WERI-Rb-1 (cell line): ENCODE results near the gene DLX1.
"Not testable (repeated sequence)": the region's sequence is repeated elsewhere in the genome, so short reads cannot be mapped to it uniquely, and the experiment has no call there.

Experiments
- DNase-seq: peaks from one replicate; pipeline ENCODE4 v3.0.0-alpha.2; 2020
- H3K27ac ChIP-seq: fragments of 250-450 bp; sonication (Bioruptor Pico); 2 replicates; pipeline ENCODE4 v1.5.1; 2020; ENCODE audit warnings: mild to moderate bottlenecking, moderate library complexity
- H3K27me3 ChIP-seq: fragments of 250-450 bp; sonication (Bioruptor Pico); 2 replicates; pipeline ENCODE4 v1.5.1; 2021; ENCODE audit warnings: mild to moderate bottlenecking, low read depth, moderate library complexity; ENCODE audit not compliant: insufficient read depth, severe bottlenecking
- H3K36me3 ChIP-seq: fragments of 250-450 bp; sonication (Bioruptor Pico); 2 replicates; pipeline ENCODE4 v1.5.1; 2020; ENCODE audit warnings: mild to moderate bottlenecking, moderate library complexity
- H3K4me3 ChIP-seq: 2 replicates; pipeline ENCODE4 v1.5.1; 2011; ENCODE audit warnings: low read depth, mild to moderate bottlenecking, control low read depth, low read length
- H3K9me3 ChIP-seq: fragments of 250-450 bp; sonication (Bioruptor Pico); 2 replicates; pipeline ENCODE4 v1.5.1; 2021; ENCODE audit warnings: mild to moderate bottlenecking, moderate library complexity; ENCODE audit not compliant: severe bottlenecking
- CTCF ChIP-seq: IDR thresholded peaks from 2 replicates; pipeline ENCODE4 v1.5.1; 2011; ENCODE audit warnings: low read depth, mild to moderate bottlenecking, control low read depth, inconsistent platforms, low read length

The DLX1 gene

GRCh38 chr2:172131713-172132555 lies 46.6 kb downstream of the DLX1 start:
- no peaks in the 10 kb centered on the region for H3K36me3 ChIP-seq
- H3K27ac ChIP-seq = no peak overlapping the region
- no peaks in the 10 kb centered on the region for H3K9me3 ChIP-seq
- H3K4me3 ChIP-seq = no peak overlapping the region
- peak; percentile 24 for DNase-seq
- TF ChIP-seq CTCF = no peak
- no peaks in the 10 kb centered on the region for H3K27me3 ChIP-seq

- no peak for TF ChIP-seq CTCF
- DNase-seq = no peak
These were observed 49.0 kb downstream of the DLX1 start for GRCh38 chr2:172134270-172134669.

GRCh38 chr2:172135446-172135845 lies 50.1 kb downstream of the DLX1 start:
- no peak overlapping the region for H3K27ac ChIP-seq
- H3K9me3 ChIP-seq = no peaks in the 10 kb centered on the region
- no peaks in the 10 kb centered on the region for H3K36me3 ChIP-seq
- no peak overlapping the region for H3K4me3 ChIP-seq
- TF ChIP-seq CTCF = no peak
- no peak for DNase-seq
- no peaks in the 10 kb centered on the region for H3K27me3 ChIP-seq

More at GRCh38 chr2:172134270-172134669, 49.0 kb downstream of the DLX1 start:
- H3K4me3 ChIP-seq = no peak overlapping the region
- no peaks in the 10 kb centered on the region for H3K36me3 ChIP-seq
- H3K9me3 ChIP-seq = no peaks in the 10 kb centered on the region
- no peaks in the 10 kb centered on the region for H3K27me3 ChIP-seq
- H3K27ac ChIP-seq = no peak overlapping the region

GRCh38 chr2:172137109-172137508 lies 51.8 kb downstream of the DLX1 start:
- DNase-seq = no peak
- no peaks in the 10 kb centered on the region for H3K36me3 ChIP-seq

GRCh38 chr2:172137943-172138342 lies 52.6 kb downstream of the DLX1 start:
- TF ChIP-seq CTCF = no peak
- Histone ChIP-seq H3K36me3 (no peaks in the 10 kb centered on the region), H3K9me3 (no peaks in the 10 kb centered on the region), H3K4me3 (no peak overlapping the region), H3K27me3 (no peaks in the 10 kb centered on the region), H3K27ac (no peak overlapping the region)
- no peak for DNase-seq

More at GRCh38 chr2:172137109-172137508, 51.8 kb downstream of the DLX1 start:
- no peak overlapping the region for H3K4me3 ChIP-seq
- no peak for TF ChIP-seq CTCF
- no peak overlapping the region for H3K27ac ChIP-seq
- H3K27me3 ChIP-seq = no peaks in the 10 kb centered on the region
- no peaks in the 10 kb centered on the region for H3K9me3 ChIP-seq

- not testable (repeated sequence) for H3K36me3 ChIP-seq, H3K27me3 ChIP-seq, H3K9me3 ChIP-seq, H3K27ac ChIP-seq, H3K4me3 ChIP-seq, DNase-seq
These were observed 53.4 kb downstream of the DLX1 start for GRCh38 chr2:172138727-172139126.
